Fibroblast of villous mesenchyme (primary cell): Measurements from ENCODE around the gene EME2. TPM values are rescaled to one million over a fixed set of nuclear protein-coding genes. Genes with fewer than 3 reads are reported as not detected.

Experiments used
- DNase-seq: peaks from one replicate; pipeline ENCODE4 v3.0.0-alpha.2; 2010; ENCODE audit warnings: low read depth
- H3K4me3 ChIP-seq: 2 replicates; pipeline ENCODE4 v1.5.1; 2011; ENCODE audit warnings: low read depth, mild to moderate bottlenecking, low read length
- CTCF ChIP-seq: IDR thresholded peaks from 2 replicates; pipeline ENCODE4 v1.5.1; 2012; ENCODE audit warnings: low read depth, mild to moderate bottlenecking, low read length; ENCODE audit not compliant: insufficient read depth
- total RNA-seq: library from RNA; depleted of rRNA; stranded (reverse); fragments of >200 nt; gene quantifications from 2 replicates; pipeline ENCODE4 v1.2.3, GENCODE V29; 2012

EME2 gene
- total RNA-seq, 1 donor = 15.5 TPM

GRCh38 chr16:1816396-1817275 is 44.0 kb downstream of the EME2 start:
- no peak for TF ChIP-seq CTCF
- no peak for DNase-seq
- no peak overlapping the region for H3K4me3 ChIP-seq

GRCh38 chr16:1817276-1817589 is 44.6 kb downstream of the EME2 start:
- DNase-seq = no peak

GRCh38 chr16:1817716-1818115 is 45.1 kb downstream of the EME2 start:
- no peak for DNase-seq
- no peak for TF ChIP-seq CTCF

More at GRCh38 chr16:1817276-1817589, 44.6 kb downstream of the EME2 start:
- H3K4me3 ChIP-seq = no peak overlapping the region
- no peak for TF ChIP-seq CTCF

GRCh38 chr16:1818204-1818872 is 45.7 kb downstream of the EME2 start:
- no peak overlapping the region for H3K4me3 ChIP-seq
- TF ChIP-seq CTCF = no peak
- DNase-seq = no peak

More at GRCh38 chr16:1817716-1818115, 45.1 kb downstream of the EME2 start:
- H3K4me3 ChIP-seq = no peak overlapping the region

GRCh38 chr16:1818873-1819525 is 46.4 kb downstream of the EME2 start:
- TF ChIP-seq CTCF = no peak
- no peak overlapping the region for H3K4me3 ChIP-seq
- no peak for DNase-seq

GRCh38 chr16:1819611-1820010 is 47.0 kb downstream of the EME2 start:
- H3K4me3 ChIP-seq = no peak overlapping the region
- DNase-seq = no peak
- no peak for TF ChIP-seq CTCF
